OCI-LY1 (cell line): ENCODE data around the gene ACYP2.

Source experiments
- H2AFZ ChIP-seq: fragments of 200-600 bp; sonication (generic), shearing (Covaris generic); 2 replicates; pipeline ENCODE4 v1.6.0; 2014; ENCODE audit warnings: antibody characterized with exemption, mild to moderate bottlenecking, low read length
- H3F3A ChIP-seq: fragments of 200-600 bp; sonication (generic), shearing (Covaris generic); 2 replicates; pipeline ENCODE4 v1.6.0; 2014; ENCODE audit warnings: mild to moderate bottlenecking, antibody characterized with exemption, low read length, moderate library complexity; ENCODE audit not compliant: insufficient read depth
- H3K27ac ChIP-seq: fragments of 200-600 bp; sonication (generic); 2 replicates; pipeline ENCODE4 v1.5.1; 2014; ENCODE audit warnings: low read length, mixed run types, mild to moderate bottlenecking, low read depth; ENCODE audit not compliant: poor library complexity, severe bottlenecking
- H3K27me3 ChIP-seq: fragments of 200-600 bp; sonication (generic); 2 replicates; pipeline ENCODE4 v1.6.0; 2014; ENCODE audit warnings: antibody characterized with exemption, mild to moderate bottlenecking, low read length, moderate library complexity; ENCODE audit not compliant: insufficient read depth
- H3K36me3 ChIP-seq: fragments of 200-600 bp; sonication (generic); 2 replicates; pipeline ENCODE4 v1.6.1; 2014; ENCODE audit warnings: mild to moderate bottlenecking, antibody characterized with exemption, low read length, moderate library complexity, mixed read lengths; ENCODE audit not compliant: insufficient read depth
- H3K4me1 ChIP-seq: fragments of 200-600 bp; sonication (generic); 2 replicates; pipeline ENCODE4 v1.5.1; 2014; ENCODE audit warnings: mild to moderate bottlenecking, low read length, moderate library complexity; ENCODE audit not compliant: insufficient read depth, severe bottlenecking
- H3K4me2 ChIP-seq: fragments of 200-600 bp; sonication (generic), shearing (Covaris generic); 2 replicates; pipeline ENCODE4 v1.6.1; 2014; ENCODE audit warnings: low read length
- H3K4me3 ChIP-seq: fragments of 200-600 bp; sonication (generic); 2 replicates; pipeline ENCODE4 v1.5.1; 2014; ENCODE audit warnings: low read length, low read depth, mild to moderate bottlenecking, mixed read lengths; ENCODE audit not compliant: poor library complexity, severe bottlenecking
- H3K79me2 ChIP-seq: fragments of 200-600 bp; shearing (Covaris generic); 2 replicates; pipeline ENCODE4 v1.6.1; 2016; ENCODE audit warnings: mixed run types, low read length, mixed read lengths; ENCODE audit not compliant: insufficient read depth
- H3K9ac ChIP-seq: fragments of 200-600 bp; sonication (generic), shearing (Covaris generic); 2 replicates; pipeline ENCODE4 v1.6.1; 2014; ENCODE audit warnings: mild to moderate bottlenecking, low read length, mixed read lengths
- H3K9me2 ChIP-seq: fragments of 200-600 bp; sonication (generic), shearing (Covaris generic); 2 replicates; pipeline ENCODE4 v1.6.1; 2014; ENCODE audit warnings: low read depth, mild to moderate bottlenecking, low read length, mixed read lengths
- H3K9me3 ChIP-seq: fragments of 200-600 bp; shearing (Covaris generic); 2 replicates; pipeline ENCODE4 v1.6.1; 2014; ENCODE audit warnings: low read length, mixed read lengths
- H4K20me1 ChIP-seq: fragments of 200-600 bp; sonication (generic), shearing (Covaris generic); 2 replicates; pipeline ENCODE4 v1.6.0; 2016; ENCODE audit warnings: mild to moderate bottlenecking, low read length; ENCODE audit not compliant: insufficient read depth
- EZH2 ChIP-seq: fragments of 200-600 bp; sonication (generic), shearing (Covaris generic); IDR thresholded peaks from 2 replicates; pipeline ENCODE4 v1.8.0; 2017; ENCODE audit warnings: borderline replicate concordance, mixed run types, mild to moderate bottlenecking, antibody characterized with exemption, low read length, moderate library complexity, mixed read lengths
- TF ChIP-seq, protein P1 (sequence below): fragments of 200-600 bp; sonication (generic), shearing (Covaris generic); IDR thresholded peaks from 2 replicates; pipeline ENCODE4 v1.5.1; 2017; ENCODE audit warnings: mild to moderate bottlenecking, antibody characterized with exemption, low read length, moderate library complexity, mixed read lengths

The ACYP2 gene

DNA sequence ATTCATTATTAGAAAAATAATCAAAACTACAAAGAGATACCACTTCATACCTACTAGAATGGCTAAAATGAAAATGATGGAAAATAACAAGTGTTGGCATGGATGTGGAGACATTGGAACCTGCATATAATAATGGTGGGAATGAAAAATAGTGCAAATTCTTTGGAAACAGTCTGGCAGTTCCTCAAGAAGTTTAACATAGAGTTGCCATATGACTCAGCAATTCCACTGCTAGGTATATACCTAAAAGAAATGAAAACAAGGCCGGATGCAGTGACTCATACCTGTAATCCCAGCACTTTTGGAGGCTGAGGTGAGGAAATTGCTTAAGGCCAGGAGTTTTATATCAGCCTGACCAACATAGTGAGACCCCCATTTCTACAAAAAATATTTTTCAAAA is 41.6 kb upstream of the ACYP2 start:
- Histone ChIP-seq H3K27ac (no peak overlapping the region), H3K9me3 (peaks cover 3% of the 10 kb centered on the region; the same call in 1 of the 2 replicates), H3K4me1 (peaks cover 9% of the 10 kb centered on the region), H3K79me2 (no peaks in the 10 kb centered on the region), H3K9ac (no peak overlapping the region), H2AFZ (no peak overlapping the region), H3K4me3 (no peak overlapping the region), H3K4me2 (no peak overlapping the region), H4K20me1 (no peaks in the 10 kb centered on the region), H3F3A (no peaks in the 10 kb centered on the region), H3K27me3 (no peaks in the 10 kb centered on the region), H3K9me2 (no peaks in the 10 kb centered on the region), H3K36me3 (no peaks in the 10 kb centered on the region)
- TF ChIP-seq, protein P1, sequence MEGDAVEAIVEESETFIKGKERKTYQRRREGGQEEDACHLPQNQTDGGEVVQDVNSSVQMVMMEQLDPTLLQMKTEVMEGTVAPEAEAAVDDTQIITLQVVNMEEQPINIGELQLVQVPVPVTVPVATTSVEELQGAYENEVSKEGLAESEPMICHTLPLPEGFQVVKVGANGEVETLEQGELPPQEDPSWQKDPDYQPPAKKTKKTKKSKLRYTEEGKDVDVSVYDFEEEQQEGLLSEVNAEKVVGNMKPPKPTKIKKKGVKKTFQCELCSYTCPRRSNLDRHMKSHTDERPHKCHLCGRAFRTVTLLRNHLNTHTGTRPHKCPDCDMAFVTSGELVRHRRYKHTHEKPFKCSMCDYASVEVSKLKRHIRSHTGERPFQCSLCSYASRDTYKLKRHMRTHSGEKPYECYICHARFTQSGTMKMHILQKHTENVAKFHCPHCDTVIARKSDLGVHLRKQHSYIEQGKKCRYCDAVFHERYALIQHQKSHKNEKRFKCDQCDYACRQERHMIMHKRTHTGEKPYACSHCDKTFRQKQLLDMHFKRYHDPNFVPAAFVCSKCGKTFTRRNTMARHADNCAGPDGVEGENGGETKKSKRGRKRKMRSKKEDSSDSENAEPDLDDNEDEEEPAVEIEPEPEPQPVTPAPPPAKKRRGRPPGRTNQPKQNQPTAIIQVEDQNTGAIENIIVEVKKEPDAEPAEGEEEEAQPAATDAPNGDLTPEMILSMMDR, result no peak
- no peak for TF ChIP-seq EZH2

DNA sequence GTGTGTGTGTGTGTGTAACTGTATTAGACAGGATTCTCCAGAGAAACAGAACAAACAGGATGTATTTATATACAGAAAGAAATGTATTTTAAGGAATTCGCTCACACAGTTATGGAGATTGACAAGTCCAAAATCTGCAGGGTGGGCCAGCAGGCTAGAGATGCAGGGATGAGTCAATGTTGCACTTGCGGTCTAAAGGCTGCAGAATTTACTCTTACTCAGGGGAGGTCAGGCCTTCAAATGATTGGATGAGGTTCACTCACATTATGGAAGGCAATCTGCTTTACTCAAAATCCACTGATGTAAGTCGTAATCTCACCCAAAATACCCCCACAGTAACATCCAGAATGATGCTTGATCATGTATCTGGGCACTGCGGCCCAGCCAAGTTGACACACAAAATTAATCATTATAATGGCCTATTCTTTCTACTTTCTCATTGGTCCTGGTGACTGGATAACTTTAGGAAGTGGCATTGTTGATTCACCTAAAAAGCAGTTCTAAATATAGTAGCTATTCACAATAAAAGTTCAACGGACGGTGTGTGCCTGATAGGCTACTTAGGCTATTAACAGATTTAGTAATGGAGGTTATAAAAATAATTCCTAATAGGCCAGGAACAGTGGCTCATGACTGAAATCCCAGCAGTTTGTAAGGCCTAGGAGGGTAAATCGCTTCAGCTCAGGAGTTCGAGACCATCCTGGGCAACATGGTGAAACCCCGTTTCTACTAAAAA is 40.6 kb upstream of the ACYP2 start:
- H3K4me1 ChIP-seq, result peaks cover 9% of the 10 kb centered on the region
- TF ChIP-seq, protein P1, result no peak
- TF ChIP-seq EZH2, result no peak
- no peaks in the 10 kb centered on the region for H3K79me2 ChIP-seq
- no peak overlapping the region for H3K4me3 ChIP-seq
- H3K9ac ChIP-seq, result no peak overlapping the region
- no peaks in the 10 kb centered on the region for H3K36me3 ChIP-seq
- no peaks in the 10 kb centered on the region for H3K9me2 ChIP-seq
- peaks cover 3% of the 10 kb centered on the region; the same call in 1 of the 2 replicates for H3K9me3 ChIP-seq
- no peaks in the 10 kb centered on the region for H4K20me1 ChIP-seq
- no peak overlapping the region for H3K27ac ChIP-seq
- H3K4me2 ChIP-seq, result no peak overlapping the region
- no peak overlapping the region for H2AFZ ChIP-seq
- H3K27me3 ChIP-seq, result no peaks in the 10 kb centered on the region
- H3F3A ChIP-seq, result no peaks in the 10 kb centered on the region

DNA sequence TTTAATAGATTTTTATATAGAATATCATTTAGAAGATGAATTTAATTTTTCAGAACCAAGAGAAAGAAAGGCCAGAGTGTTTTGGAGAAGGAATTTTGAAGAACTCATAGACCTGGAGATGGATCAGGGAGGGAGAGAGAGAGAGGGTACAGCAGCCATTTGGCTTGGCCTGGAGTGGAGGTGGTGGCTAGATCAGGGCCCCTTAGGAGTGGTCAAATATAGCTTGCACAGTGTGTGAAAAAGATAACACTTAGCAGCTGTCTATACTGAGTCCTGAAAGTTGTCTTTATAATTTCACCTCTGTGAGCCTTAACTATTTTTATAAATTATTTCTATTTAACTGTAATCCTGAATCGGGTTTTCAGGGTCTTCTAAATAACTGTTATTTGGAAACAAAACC is 38.8 kb upstream of the ACYP2 start:
- Histone ChIP-seq H3F3A (no peaks in the 10 kb centered on the region), H3K4me1 (peaks cover 9% of the 10 kb centered on the region), H3K4me3 (no peak overlapping the region), H3K4me2 (no peak overlapping the region), H3K36me3 (no peaks in the 10 kb centered on the region), H3K27me3 (no peaks in the 10 kb centered on the region), H3K79me2 (no peaks in the 10 kb centered on the region), H3K27ac (no peak overlapping the region), H3K9me2 (no peaks in the 10 kb centered on the region), H3K9me3 (peaks cover 3% of the 10 kb centered on the region; the same call in 1 of the 2 replicates), H2AFZ (no peak overlapping the region), H4K20me1 (no peaks in the 10 kb centered on the region), H3K9ac (no peak overlapping the region)
- TF ChIP-seq, protein P1, result no peak
- TF ChIP-seq EZH2, result no peak
